B cell (primary cell): ENCODE results near the gene COLQ. TPM values are rescaled to one million over a fixed set of nuclear protein-coding genes. Genes with fewer than 3 reads are reported as not detected.

ENCODE experiments used
- ATAC-seq: fragments of 200-7000 bp; cut with Tn5 transposase; one replicate; pipeline ENCODE4 v1.10.0; 2021; ENCODE audit warnings: low read depth, mild to moderate bottlenecking, moderate number of reproducible peaks, moderate library complexity
- CTCF ChIA-PET: fragments of 350-600 bp; sonication (Branson Sonifier 250); formaldehyde crosslinking; loops from one replicate; lab custom pipeline; 2021; ENCODE audit warnings: antibody characterized with exemption, inconsistent platforms; lab: Charles Lee
- POLR2A ChIA-PET: fragments of 350-600 bp; sonication (Branson Sonifier 250); formaldehyde crosslinking; loops from one replicate; lab custom pipeline; 2021; ENCODE audit warnings: antibody characterized with exemption; lab: Charles Lee
- DNase-seq: peaks from one replicate; pipeline ENCODE4 v3.0.0; 2013
- H2AFZ ChIP-seq: 2 replicates; pipeline ENCODE4 v1.6.1; 2012; ENCODE audit warnings: mild to moderate bottlenecking, low read depth, low read length; ENCODE audit not compliant: insufficient read depth, poor library complexity, severe bottlenecking
- H3K27ac ChIP-seq, 2 donors: 1 replicate in 1 of 2; 2 replicates in 1 of 2; pipeline ENCODE4 v1.5.1; 2012 to 2013; ENCODE audit warnings: low read length in 2 of 2, mild to moderate bottlenecking in 2 of 2, moderate library complexity in 1 of 2
- H3K27me3 ChIP-seq, 4 experiments: fragments of 200-600 bp in 1 of 4; sonication (generic) in 1 of 4; replicated peaks in 1 of 4; 1 replicate in 2 of 4; 2 replicates in 2 of 4; pipeline versions ENCODE4 v1.6.1 to v1.7.0; 2013 to 2016; ENCODE audit warnings: low read length in 3 of 4, mild to moderate bottlenecking in 2 of 4, mixed read lengths in 1 of 4, moderate library complexity in 1 of 4; ENCODE audit not compliant: insufficient read depth in 4 of 4, control insufficient read depth in 3 of 4; ENCODE audit errors: control extremely low read depth in 1 of 4
- H3K36me3 ChIP-seq, 2 experiments: replicated peaks in 1 of 2; 1 replicate in 1 of 2; 2 replicates in 1 of 2; pipeline versions ENCODE4 v1.6.1 to v1.7.1; 2013; ENCODE audit warnings: low read length in 1 of 2; ENCODE audit not compliant: insufficient read depth in 2 of 2, control insufficient read depth in 1 of 2; ENCODE audit errors: control extremely low read depth in 1 of 2, extremely low read depth in 1 of 2
- H3K4me1 ChIP-seq, 2 donors: fragments of 200-600 bp in 1 of 2; sonication (generic) in 1 of 2; 1 replicate in 1 of 2; 2 replicates in 1 of 2; pipeline versions ENCODE4 v1.5.1 to v1.6.1; 2013 to 2017; ENCODE audit warnings: low read length in 2 of 2; ENCODE audit not compliant: control insufficient read depth in 2 of 2, insufficient read depth in 2 of 2
- H3K4me2 ChIP-seq: replicated peaks from 2 replicates; pipeline ENCODE3; 2012; ENCODE audit warnings: mild to moderate bottlenecking, low read depth, low read length; ENCODE audit not compliant: poor library complexity, severe bottlenecking
- H3K4me3 ChIP-seq, 5 experiments: fragments of 200-600 bp in 1 of 5; sonication (generic) in 1 of 5; 1 replicate in 3 of 5; 2 replicates in 2 of 5; pipeline versions ENCODE4 v1.5.1 to v1.7.0; 2011 to 2016; ENCODE audit warnings: low read length in 4 of 5, mild to moderate bottlenecking in 4 of 5, low read depth in 2 of 5, control low read depth in 1 of 5, moderate library complexity in 1 of 5; ENCODE audit not compliant: insufficient read depth in 1 of 5; ENCODE audit errors: control extremely low read depth in 1 of 5, extremely low read depth in 1 of 5
- H3K79me2 ChIP-seq: fragments of 200-600 bp; sonication (generic); one replicate; pipeline ENCODE4 v1.6.0; 2016; ENCODE audit warnings: low read length; ENCODE audit not compliant: control insufficient read depth, insufficient read depth
- H3K9ac ChIP-seq: fragments of 200-600 bp; sonication (generic); 2 replicates; pipeline ENCODE4 v1.6.1; 2017; ENCODE audit warnings: mild to moderate bottlenecking, low read length, moderate library complexity
- H3K9me3 ChIP-seq, 3 donors: one replicate each; pipeline versions ENCODE4 v1.6.1 to v1.7.1; 2013; ENCODE audit warnings: low read length in 2 of 3; ENCODE audit not compliant: control insufficient read depth in 2 of 3, insufficient read depth in 1 of 3; ENCODE audit errors: control extremely low read depth in 1 of 3
- H4K20me1 ChIP-seq: 2 replicates; pipeline ENCODE4 v1.6.0; 2012; ENCODE audit warnings: mild to moderate bottlenecking, low read length; ENCODE audit not compliant: insufficient read depth, control insufficient read depth, poor library complexity, severe bottlenecking
- H3K27ac Mint-ChIP-seq: one replicate; pipeline ENCODE4 v1.8.0; 2021; ENCODE audit warnings: mixed read lengths
- H3K27me3 Mint-ChIP-seq: one replicate; pipeline ENCODE4 v1.8.0; 2021; ENCODE audit warnings: mixed read lengths
- H3K4me1 Mint-ChIP-seq: one replicate; pipeline ENCODE4 v1.8.0; 2021; ENCODE audit warnings: mixed read lengths
- H3K4me3 Mint-ChIP-seq: one replicate; pipeline ENCODE4 v1.8.0; 2021; ENCODE audit warnings: mixed read lengths
- H3K9me3 Mint-ChIP-seq: one replicate; pipeline ENCODE4 v1.8.0; 2022; ENCODE audit warnings: mixed read lengths; ENCODE audit not compliant: insufficient read depth
- EZH2 ChIP-seq: IDR thresholded peaks from 2 replicates; pipeline ENCODE4 v1.6.1; 2012; ENCODE audit warnings: borderline replicate concordance, low read depth, mild to moderate bottlenecking, moderate library complexity, low read length; ENCODE audit not compliant: insufficient read depth, poor library complexity, severe bottlenecking
- WGBS: methylation state at CpG from one replicate; pipeline ENCODE4 v1.1.5; 2013; ENCODE audit warnings: missing lambda C conversion rate; ENCODE audit not compliant: insufficient coverage; 5-methylcytosine and 5-hydroxymethylcytosine counted together
- intact Hi-C: fragments of 100-400 bp; cut with micrococcal nuclease; formaldehyde crosslinking; loops from one replicate; pipeline ENCODE4 v1.10.0; 2022
- polyA plus RNA-seq: library from polyadenylated mRNA; depleted of rRNA; stranded (reverse); fragments of >200 nt; gene quantifications from 2 replicates; pipeline ENCODE4 v1.2.3, GENCODE V29; 2012
- total RNA-seq, 2 donors: library from RNA; stranded (reverse); fragments of 120-200 nt in 1 of 2; gene quantifications; 1 replicate in 1 of 2; 2 replicates in 1 of 2; pipeline versions ENCODE4 v1.2.3 to v1.2.4, GENCODE V29; 2013 to 2022
- TF ChIP-seq, protein P1 (sequence below): fragments of 200-600 bp; IDR thresholded peaks from one replicate; pipeline ENCODE4 v1.8.0; 2022; ENCODE audit warnings: antibody characterized with exemption, mild to moderate bottlenecking

Gene COLQ
- total and polyA plus RNA-seq, 2 donors (not counting 1 experiment from before 2014, with no cell fraction given) = 1.9 to 2.5 TPM

DNA sequence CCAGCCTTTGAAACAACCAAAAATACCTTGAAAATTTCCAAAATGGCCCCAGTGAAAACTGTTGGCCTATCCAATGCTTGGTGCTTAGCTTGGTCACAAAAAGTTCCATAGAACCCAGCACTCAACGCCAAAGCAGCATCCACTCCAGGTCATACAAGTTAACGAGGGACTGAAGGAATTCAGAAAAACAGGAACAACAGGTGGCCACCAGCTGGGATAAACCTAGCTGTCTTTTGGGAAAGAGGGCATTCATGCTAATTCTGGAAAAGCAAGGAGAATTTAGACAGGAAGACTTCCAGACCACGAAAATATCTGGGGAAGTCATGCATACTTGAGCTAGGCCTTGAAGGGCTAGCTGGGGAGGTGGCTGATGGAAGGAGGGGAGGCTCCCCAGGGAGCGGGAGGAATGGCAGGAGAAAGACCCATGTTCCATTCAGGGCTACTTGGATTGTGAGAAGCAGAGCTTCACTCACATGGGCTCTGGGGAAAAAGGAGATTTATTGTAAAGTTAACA, 28.6 kb downstream of the COLQ start:
- intact Hi-C loops = no loop called here
- Histone ChIP-seq H3K9ac (no peak overlapping the region), H4K20me1 (no peaks in the 10 kb centered on the region), H2AFZ (no peak overlapping the region), H3K4me2 (no peak overlapping the region), H3K79me2 (no peaks in the 10 kb centered on the region), H3K36me3 (no peaks in the 10 kb centered on the region), H3K4me1 (no peaks in the 10 kb centered on the region), H3K4me3 (no peak overlapping the region), H3K27me3 (no peaks in the 10 kb centered on the region), H3K9me3 (no peaks in the 10 kb centered on the region), H3K27ac (no peak overlapping the region)
- CTCF ChIA-PET = interaction anchor here (0.7 kb wide), 1 partner anchor 225 kb away, joined by 5 read pairs; no protein-coding TSS in a partner anchor
- POLR2A ChIA-PET = no interaction called here
- DNase-seq (no peak), ATAC-seq (no peak)
- Mint-ChIP-seq H3K27ac (no peak overlapping the region), H3K4me1 (no peaks in the 10 kb centered on the region), H3K27me3 (no peaks in the 10 kb centered on the region), H3K4me3 (no peak overlapping the region), H3K9me3 (no peaks in the 10 kb centered on the region)
- 100% methylated on average over 4 of the region's 4 CpGs for WGBS
- TF ChIP-seq, protein P1, sequence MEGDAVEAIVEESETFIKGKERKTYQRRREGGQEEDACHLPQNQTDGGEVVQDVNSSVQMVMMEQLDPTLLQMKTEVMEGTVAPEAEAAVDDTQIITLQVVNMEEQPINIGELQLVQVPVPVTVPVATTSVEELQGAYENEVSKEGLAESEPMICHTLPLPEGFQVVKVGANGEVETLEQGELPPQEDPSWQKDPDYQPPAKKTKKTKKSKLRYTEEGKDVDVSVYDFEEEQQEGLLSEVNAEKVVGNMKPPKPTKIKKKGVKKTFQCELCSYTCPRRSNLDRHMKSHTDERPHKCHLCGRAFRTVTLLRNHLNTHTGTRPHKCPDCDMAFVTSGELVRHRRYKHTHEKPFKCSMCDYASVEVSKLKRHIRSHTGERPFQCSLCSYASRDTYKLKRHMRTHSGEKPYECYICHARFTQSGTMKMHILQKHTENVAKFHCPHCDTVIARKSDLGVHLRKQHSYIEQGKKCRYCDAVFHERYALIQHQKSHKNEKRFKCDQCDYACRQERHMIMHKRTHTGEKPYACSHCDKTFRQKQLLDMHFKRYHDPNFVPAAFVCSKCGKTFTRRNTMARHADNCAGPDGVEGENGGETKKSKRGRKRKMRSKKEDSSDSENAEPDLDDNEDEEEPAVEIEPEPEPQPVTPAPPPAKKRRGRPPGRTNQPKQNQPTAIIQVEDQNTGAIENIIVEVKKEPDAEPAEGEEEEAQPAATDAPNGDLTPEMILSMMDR = no peak
- TF ChIP-seq EZH2 = no peak

- Mint-ChIP-seq H3K27me3 (peaks cover 5% of the 10 kb centered on the region), H3K9me3 (no peaks in the 10 kb centered on the region), H3K4me3 (no peak overlapping the region), H3K27ac (no peak overlapping the region), H3K4me1 (no peaks in the 10 kb centered on the region)
- Histone ChIP-seq H4K20me1 (no peaks in the 10 kb centered on the region), H2AFZ (no peak overlapping the region), H3K27ac (no peak overlapping the region), H3K4me1 (no peaks in the 10 kb centered on the region), H3K36me3 (no peaks in the 10 kb centered on the region), H3K27me3 (no peaks in the 10 kb centered on the region), H3K4me2 (no peak overlapping the region), H3K9me3 (no peaks in the 10 kb centered on the region), H3K79me2 (no peaks in the 10 kb centered on the region), H3K4me3 (no peak overlapping the region), H3K9ac (no peak overlapping the region)
- no peak for DNase-seq
- TF ChIP-seq, protein P1 = no peak
- TF ChIP-seq EZH2 = no peak
- ATAC-seq = no peak
- intact Hi-C loops = no loop called here
- WGBS = 83% methylated on average over 8 of the region's 8 CpGs
- ChIA-PET CTCF (no interaction called here), POLR2A (no interaction called here)
Observed at GRCh38 chr3:15491143-15491542, 30.4 kb downstream of the COLQ start.
